NCI-H2227 treated with DMSO at 0.1 percent for 48 hours (cell line): ENCODE results near the gene COMMD6.

Source experiments
- DNase-seq: peaks from one replicate; lab custom pipeline; 2025; lab: John Stamatoyannopoulos, UW

The COMMD6 gene

GRCh38 chr13:75521956-75522355 is 15.7 kb downstream of the COMMD6 start:
- DNase-seq = no peak

- no peak for DNase-seq
Observed at GRCh38 chr13:75518439-75519088, 19.1 kb downstream of the COMMD6 start.

- no peak for DNase-seq
Observed at GRCh38 chr13:75514080-75514995, 23.3 kb downstream of the COMMD6 start.

- DNase-seq = no peak
Observed at GRCh38 chr13:75513271-75513670, 24.4 kb downstream of the COMMD6 start.

- DNase-seq = no peak
Observed at GRCh38 chr13:75512253-75512652, 25.4 kb downstream of the COMMD6 start.

GRCh38 chr13:75511051-75511625 is 26.5 kb downstream of the COMMD6 start:
- DNase-seq = no peak

GRCh38 chr13:75508002-75508548 is 29.6 kb downstream of the COMMD6 start:
- DNase-seq = no peak

- DNase-seq = no peak
Observed at GRCh38 chr13:75507027-75508001, 30.3 kb downstream of the COMMD6 start.

- no peak for DNase-seq
Observed at GRCh38 chr13:75506018-75506417, 31.6 kb downstream of the COMMD6 start.

- no peak for DNase-seq
Observed at GRCh38 chr13:75505327-75505726, 32.3 kb downstream of the COMMD6 start.

GRCh38 chr13:75495938-75496337 is 41.7 kb downstream of the COMMD6 start:
- no peak for DNase-seq

- DNase-seq = no peak
Observed at GRCh38 chr13:75494491-75494890, 43.1 kb downstream of the COMMD6 start.

GRCh38 chr13:75493156-75493555 is 44.5 kb downstream of the COMMD6 start:
- no peak for DNase-seq

- no peak for DNase-seq
Observed at GRCh38 chr13:75492389-75492788, 45.3 kb downstream of the COMMD6 start.

GRCh38 chr13:75491376-75491775 is 46.3 kb downstream of the COMMD6 start:
- no peak for DNase-seq

GRCh38 chr13:75489502-75490263 is 48.0 kb downstream of the COMMD6 start:
- DNase-seq = no peak

- no peak for DNase-seq
Observed at GRCh38 chr13:75486146-75487062, 51.2 kb downstream of the COMMD6 start.

GRCh38 chr13:75485286-75486062 is 52.2 kb downstream of the COMMD6 start:
- no peak for DNase-seq

- DNase-seq = no peak
Observed at GRCh38 chr13:75482820-75483079, 54.9 kb downstream of the COMMD6 start.
